Astrocyte of the spinal cord (primary cell): Measurements from ENCODE around the gene RSU1.

ENCODE experiments used
- DNase-seq: peaks from one replicate; pipeline ENCODE4 v3.0.0; 2011; ENCODE audit warnings: low read depth, low spot score
- H3K4me3 ChIP-seq: 2 replicates; pipeline ENCODE4 v1.5.1; 2011; ENCODE audit warnings: low read depth, mild to moderate bottlenecking, low read length, moderate library complexity
- CTCF ChIP-seq: IDR thresholded peaks from 2 replicates; pipeline ENCODE4 v1.5.1; 2012; ENCODE audit warnings: low read depth, mild to moderate bottlenecking, low read length, inconsistent platforms
- in situ Hi-C: cut with HindIII; loops from 2 replicates; pipeline ENCODE4 v1.10.0; 2017; ENCODE audit warnings: low sequenced_read_pairs

Gene RSU1

GRCh38 chr10:16602104-16602775 lies 215.0 kb downstream of the RSU1 start:
- H3K4me3 ChIP-seq, result no peak overlapping the region
- no peak for DNase-seq
- in situ Hi-C loops, result no loop called here
- no peak for TF ChIP-seq CTCF

GRCh38 chr10:16599662-16600061 lies 217.6 kb downstream of the RSU1 start:
- no peak for DNase-seq
- in situ Hi-C loops, result no loop called here
- no peak overlapping the region for H3K4me3 ChIP-seq
- TF ChIP-seq CTCF, result no peak

GRCh38 chr10:16597656-16598055 lies 219.6 kb downstream of the RSU1 start:
- in situ Hi-C loops, result no loop called here
- TF ChIP-seq CTCF, result no peak
- peak; percentile 42 for DNase-seq

GRCh38 chr10:16592378-16592777 lies 224.8 kb downstream of the RSU1 start:
- DNase-seq, result no peak
- in situ Hi-C loops, result no loop called here
- no peak for TF ChIP-seq CTCF
- no peak overlapping the region for H3K4me3 ChIP-seq

More at GRCh38 chr10:16597656-16598055, 219.6 kb downstream of the RSU1 start:
- H3K4me3 ChIP-seq, result no peak overlapping the region

- TF ChIP-seq CTCF, result no peak
- DNase-seq, result no peak
- H3K4me3 ChIP-seq, result no peak overlapping the region
- in situ Hi-C loops, result no loop called here
Observed at GRCh38 chr10:16586358-16587138, 230.7 kb downstream of the RSU1 start.

GRCh38 chr10:16585103-16585502 lies 232.1 kb downstream of the RSU1 start:
- TF ChIP-seq CTCF, result no peak
- no peak overlapping the region for H3K4me3 ChIP-seq
- no peak for DNase-seq
- in situ Hi-C loops, result no loop called here
